HG02852 (cell line): ENCODE data around the gene CAMK2D.

Source experiments
- ATAC-seq: cut with Tn5 transposase; IDR thresholded peaks from one replicate; pipeline ENCODE4 v1.9.1; 2021; ENCODE audit warnings: mild to moderate bottlenecking, moderate library complexity; ENCODE audit not compliant: unreplicated experiment

The CAMK2D gene

DNA sequence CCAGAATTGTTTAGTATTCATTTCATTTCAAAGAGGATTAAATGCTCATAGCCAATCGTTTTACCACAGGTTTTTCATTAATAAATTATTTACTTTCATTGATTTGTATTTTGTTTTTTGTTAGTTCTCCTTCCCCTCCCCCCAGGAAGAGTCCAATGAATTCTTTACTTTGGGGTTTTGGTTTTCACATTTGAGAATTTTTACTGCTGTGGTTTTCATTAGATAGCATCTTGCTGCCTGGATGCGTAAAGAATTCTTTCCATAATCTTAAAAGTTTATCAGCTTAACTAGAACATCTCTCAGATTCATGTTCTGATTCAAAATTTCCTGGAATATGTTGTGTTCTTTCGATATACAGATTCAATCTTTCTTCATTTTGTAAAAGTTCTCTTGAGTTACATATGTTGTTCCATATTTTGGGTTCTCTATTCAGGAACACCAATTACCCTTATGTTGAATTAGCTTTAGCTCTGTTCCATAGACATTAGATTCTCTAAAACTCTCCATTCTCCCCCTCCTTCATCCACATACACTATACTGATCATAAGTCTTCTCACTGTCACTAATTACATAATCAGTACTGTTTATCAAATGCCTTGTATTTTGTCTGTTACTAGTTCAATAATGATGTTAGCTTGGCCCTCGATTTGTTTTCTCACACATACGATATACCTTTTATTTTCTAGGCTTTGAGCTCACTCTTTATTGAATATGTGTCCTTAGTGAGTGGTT, 184.4 kb downstream of the CAMK2D start:
- ATAC-seq: no peak

DNA sequence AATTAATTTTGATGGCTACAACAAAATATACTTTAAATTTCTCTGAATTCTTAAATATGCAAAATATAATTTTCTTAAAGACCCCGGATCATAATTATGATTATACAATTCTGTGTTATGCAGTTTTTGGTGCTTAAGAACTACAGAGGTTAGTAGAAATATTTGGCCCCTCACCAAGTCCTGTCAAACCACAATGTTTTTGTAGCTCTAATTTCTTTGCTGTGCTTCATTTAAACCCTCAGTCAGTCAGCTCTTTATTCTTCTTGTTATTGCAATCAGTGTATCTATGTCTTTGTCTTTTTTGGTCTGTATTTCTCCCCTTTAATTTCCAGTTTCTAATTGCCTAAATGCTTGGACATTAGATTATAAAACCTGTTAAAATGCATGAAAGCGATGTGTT, 186.1 kb downstream of the CAMK2D start:
- ATAC-seq: no peak

DNA sequence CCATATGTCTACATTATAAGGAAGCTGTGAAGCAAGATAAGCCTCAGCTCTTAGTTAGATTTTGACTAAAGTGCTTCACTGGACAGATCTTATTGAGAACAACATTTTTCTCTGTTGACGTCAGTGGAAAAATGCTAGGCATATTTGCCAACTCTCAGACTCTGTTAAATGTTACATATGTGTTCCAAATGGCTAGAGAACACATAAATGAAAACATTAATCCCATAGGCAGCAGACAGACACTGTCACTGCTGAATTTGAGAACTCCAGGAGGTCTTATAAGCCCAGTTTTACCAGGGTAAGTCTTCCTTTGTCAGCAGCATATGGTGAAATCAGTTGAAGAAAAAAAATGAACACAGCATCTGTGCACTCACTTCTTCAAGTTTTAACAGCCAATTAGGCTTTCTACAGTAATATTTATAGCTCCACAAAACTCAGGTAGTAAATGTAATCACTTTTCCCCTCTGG, 186.9 kb downstream of the CAMK2D start:
- ATAC-seq: no peak

GRCh38 chr4:113572620-113573019, 188.9 kb downstream of the CAMK2D start:
- no peak for ATAC-seq

DNA sequence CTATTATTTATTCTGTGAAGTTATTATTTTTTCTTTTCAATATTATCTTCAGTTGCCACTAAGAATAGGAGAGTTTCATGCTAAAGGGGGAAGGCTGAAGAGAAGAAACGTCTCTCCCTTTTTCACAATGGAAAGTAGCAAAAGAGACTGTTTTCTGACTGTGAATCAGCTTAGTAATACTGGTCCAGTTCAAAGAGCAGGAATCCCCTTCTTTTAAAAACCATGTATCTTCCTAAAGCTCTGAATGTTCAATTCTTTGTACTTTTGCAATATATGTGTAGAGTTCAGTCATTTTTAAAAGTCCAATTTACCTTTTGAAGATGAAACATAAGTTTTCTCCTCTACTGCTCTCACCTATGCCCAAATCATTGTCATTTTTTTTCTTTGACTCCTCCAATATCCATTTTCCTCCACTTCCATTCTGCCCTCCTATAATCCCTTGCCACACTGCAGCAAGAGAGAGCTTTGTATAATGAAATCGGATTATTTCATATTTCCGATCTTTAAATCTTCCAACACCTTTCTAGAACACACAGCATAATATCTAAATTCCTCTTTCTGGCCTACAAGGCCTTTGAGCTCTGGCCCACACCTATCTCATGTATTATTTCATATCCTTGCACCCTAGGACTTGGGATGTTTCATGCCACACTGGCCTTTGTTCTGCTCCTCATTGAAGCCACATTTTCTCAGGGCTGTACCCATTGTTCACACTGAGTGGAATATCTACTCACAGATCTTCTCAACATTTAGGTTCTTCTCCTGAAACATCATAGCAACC, 195.3 kb downstream of the CAMK2D start:
- ATAC-seq: no peak

- no peak for ATAC-seq
These were observed 195.9 kb downstream of the CAMK2D start for GRCh38 chr4:113565702-113566012.

- ATAC-seq: peak; percentile 19
These were observed 197.0 kb downstream of the CAMK2D start for GRCh38 chr4:113564493-113564892.

DNA sequence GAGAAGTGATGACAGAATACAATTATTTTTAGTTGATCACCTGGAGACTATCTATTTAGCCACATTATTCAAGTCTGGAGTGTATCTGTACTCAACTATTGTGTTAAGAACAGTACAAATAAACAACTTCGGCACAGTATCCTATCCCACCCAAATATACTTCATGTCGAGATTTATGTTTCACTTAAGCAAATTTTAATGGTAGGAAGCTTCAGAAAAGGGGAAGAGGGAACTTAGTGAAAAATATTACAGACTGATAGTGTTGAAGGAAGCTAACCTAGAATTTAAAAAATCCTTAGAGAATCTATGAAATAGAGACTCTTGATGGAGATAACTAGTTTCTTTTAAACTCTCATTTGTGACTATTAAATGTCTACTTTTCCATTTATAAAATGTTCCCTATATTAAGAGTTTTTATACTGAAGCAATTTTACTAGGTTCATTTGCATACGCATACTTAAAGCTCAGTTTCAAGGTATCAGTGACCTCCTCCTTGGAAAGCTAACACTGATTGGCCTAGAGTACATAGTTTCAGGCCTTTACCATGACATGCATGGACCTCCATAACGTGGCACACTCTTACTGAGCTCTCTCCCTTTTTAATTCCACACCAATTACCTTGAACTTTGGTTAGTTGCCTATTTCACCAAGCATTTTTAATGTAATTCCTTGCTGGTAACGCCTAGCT, 197.7 kb downstream of the CAMK2D start:
- no peak for ATAC-seq

- no peak for ATAC-seq
These were observed 199.8 kb downstream of the CAMK2D start for GRCh38 chr4:113561758-113562157.

DNA sequence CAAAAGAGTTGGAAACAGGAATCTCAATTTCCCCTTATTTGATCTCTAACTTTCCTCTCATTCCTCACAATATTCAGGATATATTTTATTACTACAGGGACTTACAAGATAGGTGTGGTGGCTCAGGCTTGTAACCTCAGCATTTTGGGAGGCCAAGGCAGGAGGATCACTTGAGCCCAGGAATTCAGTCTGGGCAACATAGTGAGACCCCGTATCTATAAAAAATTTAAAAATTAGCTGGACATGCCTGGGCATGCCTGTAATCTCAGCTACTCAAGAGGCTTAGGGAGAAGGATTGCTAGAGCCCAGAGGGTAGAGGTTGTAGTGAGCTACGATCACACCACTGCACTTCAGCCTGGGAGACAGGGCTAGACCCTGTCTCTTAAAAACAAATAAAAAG, 200.4 kb downstream of the CAMK2D start:
- no peak for ATAC-seq

DNA sequence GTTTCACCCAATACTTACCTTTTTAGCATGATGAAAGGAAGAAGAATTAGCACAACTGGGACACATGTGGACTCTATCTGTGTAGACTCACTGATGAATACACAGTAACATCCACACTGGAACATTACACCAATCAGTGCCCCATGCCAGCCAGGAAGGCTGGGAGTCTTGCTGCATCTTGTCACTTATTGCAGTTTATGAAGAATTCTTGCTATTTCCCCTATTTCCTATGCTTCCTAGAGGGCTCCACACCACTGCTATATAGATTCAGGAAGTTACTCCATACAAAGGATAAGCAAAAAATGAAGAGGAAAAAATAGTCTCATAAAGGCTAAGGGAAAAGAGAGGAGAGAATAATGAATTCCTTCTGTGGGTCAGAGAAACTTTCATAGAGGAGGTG, 201.0 kb downstream of the CAMK2D start:
- no peak for ATAC-seq

- ATAC-seq: no peak
These were observed 201.6 kb downstream of the CAMK2D start for GRCh38 chr4:113559947-113560346.

GRCh38 chr4:113556382-113557134, 205.0 kb downstream of the CAMK2D start:
- ATAC-seq: no peak

- ATAC-seq: no peak
These were observed 205.7 kb downstream of the CAMK2D start for GRCh38 chr4:113555868-113556267.

DNA sequence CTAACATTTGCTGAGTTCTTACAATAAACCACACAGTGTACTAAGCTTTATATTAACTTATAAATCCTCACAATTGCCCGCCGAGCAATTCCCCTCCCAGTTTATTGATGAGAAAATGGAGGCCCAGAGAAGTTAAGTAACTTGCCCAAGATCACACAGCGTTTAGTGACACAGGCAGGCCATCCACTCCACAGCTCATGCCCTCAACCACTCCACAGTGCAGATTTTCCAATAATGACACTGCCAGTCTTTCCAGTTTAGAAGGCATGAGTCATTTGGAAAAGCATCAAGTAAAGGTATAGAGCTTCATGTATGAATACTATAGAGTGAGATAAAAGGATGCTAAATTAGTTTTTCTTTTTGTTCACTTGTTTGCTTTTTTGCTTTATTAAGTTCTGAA, 208.5 kb downstream of the CAMK2D start:
- no peak for ATAC-seq

DNA sequence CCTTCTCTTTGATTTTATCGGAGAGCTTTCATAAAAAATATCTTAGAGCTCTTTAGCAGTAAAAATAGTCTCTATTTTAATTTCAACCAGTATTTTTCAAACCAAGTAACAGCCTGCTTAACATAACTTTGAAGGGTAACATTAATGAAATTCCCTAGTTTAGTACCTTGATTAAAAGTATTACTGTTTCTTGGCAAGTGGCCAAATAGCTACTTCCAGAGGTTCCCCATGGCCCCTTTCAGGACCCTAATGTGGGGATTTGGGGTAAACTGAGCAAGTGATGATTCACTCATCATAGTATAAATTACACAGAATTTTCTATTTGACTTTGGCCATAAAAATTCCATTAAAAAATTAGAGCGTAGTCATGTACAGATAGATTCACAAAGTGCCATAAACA, 211.0 kb downstream of the CAMK2D start:
- no peak for ATAC-seq

DNA sequence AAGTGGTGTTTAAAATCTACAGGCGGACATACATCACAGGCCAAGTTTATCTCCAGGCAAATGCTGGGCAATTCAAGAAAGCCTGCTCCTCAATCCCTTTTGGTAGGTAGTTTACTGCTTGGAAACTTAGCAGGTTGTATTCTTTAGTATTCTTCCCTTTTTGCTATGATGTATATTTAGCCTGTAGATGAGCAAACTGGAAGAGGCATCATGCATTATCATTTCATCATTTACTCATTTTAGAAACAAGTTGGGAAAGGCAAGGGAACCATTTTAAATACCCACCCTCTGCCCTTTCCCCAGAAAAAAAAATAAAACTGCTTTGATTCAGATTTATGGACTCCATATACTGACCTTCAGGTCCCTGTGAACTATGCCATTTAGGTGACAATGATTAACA, 213.2 kb downstream of the CAMK2D start:
- no peak for ATAC-seq

DNA sequence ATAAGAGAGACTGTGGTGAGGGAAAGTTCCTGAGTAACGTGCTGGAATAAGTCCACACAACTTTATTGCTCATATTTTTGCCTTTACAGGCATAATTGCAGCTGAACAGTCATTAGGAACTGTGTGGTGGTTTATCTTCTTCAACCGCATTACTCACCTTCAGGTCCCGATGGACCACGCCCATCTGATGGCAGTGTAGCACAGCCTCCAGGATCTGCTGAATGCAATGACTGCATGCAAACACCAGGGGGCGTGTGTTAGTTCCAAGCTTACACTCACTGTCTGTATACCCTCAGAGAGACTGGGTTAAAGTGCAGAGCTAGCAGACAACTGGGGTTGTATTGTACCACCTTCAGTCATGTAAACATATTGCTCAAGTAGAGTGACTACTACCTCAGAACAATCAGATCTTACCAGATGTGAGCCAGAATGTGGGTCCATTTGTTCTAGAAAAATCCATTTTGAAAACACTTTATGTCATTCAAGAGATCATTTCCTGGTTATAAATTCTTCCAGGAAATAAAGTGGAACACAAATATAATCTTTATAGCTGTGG, 214.0 kb downstream of the CAMK2D start:
- peak; percentile 100 for ATAC-seq

DNA sequence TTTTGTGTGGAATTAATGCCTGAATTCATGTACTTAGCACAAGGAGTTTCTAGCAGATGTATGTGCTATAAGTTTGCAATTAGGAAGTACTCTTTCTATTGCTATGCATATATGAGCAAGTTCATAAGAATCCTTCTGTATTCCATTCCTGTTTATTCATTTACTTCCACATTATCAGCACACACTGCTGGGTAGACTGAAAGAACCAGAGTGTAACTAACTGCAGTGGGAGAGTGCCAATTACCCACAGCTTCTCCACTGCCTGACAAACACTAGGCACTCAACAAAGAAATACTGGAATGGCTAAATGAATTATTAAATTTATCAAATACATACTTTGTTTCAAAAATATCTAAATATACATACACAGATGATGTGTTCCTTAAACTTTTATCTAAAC, 219.6 kb downstream of the CAMK2D start:
- no peak for ATAC-seq

- ATAC-seq: no peak
These were observed 220.7 kb downstream of the CAMK2D start for GRCh38 chr4:113540859-113541258.

DNA sequence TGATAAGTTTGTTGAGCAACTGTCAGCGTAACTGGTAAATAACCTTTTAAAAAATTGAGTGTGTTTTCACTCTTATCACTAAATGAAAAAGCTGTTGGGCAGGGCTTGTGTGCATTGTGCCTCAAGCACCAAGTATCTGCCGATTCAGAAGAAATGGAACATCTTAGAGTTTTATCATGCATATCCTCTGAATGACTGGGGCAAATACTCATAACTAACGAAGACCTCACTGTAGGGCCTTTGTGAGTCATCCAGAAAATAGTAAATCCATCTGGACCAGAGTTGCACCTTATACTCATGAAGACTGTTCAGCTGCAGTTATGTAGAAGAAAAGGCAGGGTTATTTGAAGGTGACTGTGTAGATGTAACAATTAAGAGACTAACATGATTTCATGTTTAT, 222.1 kb downstream of the CAMK2D start:
- peak; percentile 92 for ATAC-seq
